ENCODE measurements around the gene SEMA4F. TPM values are rescaled to one million over a fixed set of nuclear protein-coding genes. Genes with fewer than 3 reads are reported as not detected.

SEMA4F gene
- total RNA-seq, 1 donor from 2014 or later = 12.5 TPM

- no peaks in the 10 kb centered on the region for H3K79me2 ChIP-seq (ENCODE audit: insufficient read depth, low read length)
- no peak overlapping the region for H3K9ac ChIP-seq (ENCODE audit: low read length)
- peaks cover 17% of the 10 kb centered on the region for H3K27me3 Mint-ChIP-seq (ENCODE audit: low read depth, unreplicated experiment)
- no peaks in the 10 kb centered on the region for H3K4me1 ChIP-seq (ENCODE audit: insufficient read depth, low read length)
- DNase-seq (ENCODE audit: low read depth) (no peak), FAIRE-seq (no peak)
- TF ChIP-seq EZH2 (IDR thresholded peaks at IDR 0.05; ENCODE audit: insufficient read depth, low read length) (no peak), CTCF (IDR thresholded peaks at IDR 0.05; ENCODE audit: insufficient read depth, low read depth, low read length) (no peak)
- no peak overlapping the region for H3K27ac Mint-ChIP-seq (ENCODE audit: unreplicated experiment)
- peaks cover 15% of the 10 kb centered on the region for H3K27me3 ChIP-seq (ENCODE audit: insufficient read depth, low read length)
- no peaks in the 10 kb centered on the region for H3K4me1 Mint-ChIP-seq (ENCODE audit: low read depth, unreplicated experiment)
- no peak overlapping the region for H3K27ac ChIP-seq (ENCODE audit: low read depth, low read length)
- H3K4me3 Mint-ChIP-seq (ENCODE audit: unreplicated experiment) = no peak overlapping the region
- H3K9me3 ChIP-seq (ENCODE audit: insufficient read depth, low read depth, low read length) = no peaks in the 10 kb centered on the region
- no peaks in the 10 kb centered on the region for H3K36me3 Mint-ChIP-seq (ENCODE audit: low read depth, unreplicated experiment)
- no peak overlapping the region for H2AFZ ChIP-seq (ENCODE audit: low read depth, low read length)
- H3K4me3 ChIP-seq (ENCODE audit: insufficient read depth, low read depth, low read length) = no peak overlapping the region
- H3K36me3 ChIP-seq (ENCODE audit: insufficient read depth, low read length) = no peaks in the 10 kb centered on the region
- H3K9me3 Mint-ChIP-seq (ENCODE audit: unreplicated experiment) = peaks cover 4% of the 10 kb centered on the region
- H4K20me1 ChIP-seq (ENCODE audit: insufficient read depth, low read length) = no peaks in the 10 kb centered on the region
- no peak overlapping the region for H3K4me2 ChIP-seq (ENCODE audit: low read length)
Measured at GRCh38 chr2:74645344-74645743, 8.7 kb upstream of the SEMA4F start.

- H4K20me1 ChIP-seq (ENCODE audit: insufficient read depth, low read length) = no peaks in the 10 kb centered on the region
- Mint-ChIP-seq H3K9me3 (ENCODE audit: unreplicated experiment) (peaks cover 4% of the 10 kb centered on the region), H3K36me3 (ENCODE audit: low read depth, unreplicated experiment) (no peaks in the 10 kb centered on the region), H3K4me3 (ENCODE audit: unreplicated experiment) (no peak overlapping the region), H3K27ac (ENCODE audit: unreplicated experiment) (no peak overlapping the region), H3K27me3 (ENCODE audit: low read depth, unreplicated experiment) (peaks cover 20% of the 10 kb centered on the region), H3K4me1 (ENCODE audit: low read depth, unreplicated experiment) (no peaks in the 10 kb centered on the region)
- no peak overlapping the region for H2AFZ ChIP-seq (ENCODE audit: low read depth, low read length)
- no peaks in the 10 kb centered on the region for H3K4me1 ChIP-seq (ENCODE audit: insufficient read depth, low read length)
- no peak overlapping the region for H3K9ac ChIP-seq (ENCODE audit: low read length)
- TF ChIP-seq EZH2 (IDR thresholded peaks at IDR 0.05; ENCODE audit: insufficient read depth, low read length) (no peak), CTCF (IDR thresholded peaks at IDR 0.05; ENCODE audit: insufficient read depth, low read depth, low read length) (no peak)
- H3K4me2 ChIP-seq (ENCODE audit: low read length) = no peak overlapping the region
- H3K36me3 ChIP-seq (ENCODE audit: insufficient read depth, low read length) = no peaks in the 10 kb centered on the region
- H3K4me3 ChIP-seq (ENCODE audit: insufficient read depth, low read depth, low read length) = no peak overlapping the region
- DNase-seq (ENCODE audit: low read depth) = no peak
- no peaks in the 10 kb centered on the region for H3K9me3 ChIP-seq (ENCODE audit: insufficient read depth, low read depth, low read length)
- no peak for FAIRE-seq
- H3K27ac ChIP-seq (ENCODE audit: low read depth, low read length) = no peak overlapping the region
- peaks cover 9% of the 10 kb centered on the region for H3K27me3 ChIP-seq (ENCODE audit: insufficient read depth, low read length)
- no peaks in the 10 kb centered on the region for H3K79me2 ChIP-seq (ENCODE audit: insufficient read depth, low read length)
Measured at GRCh38 chr2:74646201-74646600, 7.8 kb upstream of the SEMA4F start.

GRCh38 chr2:74646834-74647482, 7.1 kb upstream of the SEMA4F start:
- Histone ChIP-seq H3K4me2 (ENCODE audit: low read length) (no peak overlapping the region), H3K36me3 (ENCODE audit: insufficient read depth, low read length) (no peaks in the 10 kb centered on the region), H4K20me1 (ENCODE audit: insufficient read depth, low read length) (no peaks in the 10 kb centered on the region), H3K27ac (ENCODE audit: low read depth, low read length) (no peak overlapping the region), H3K79me2 (ENCODE audit: insufficient read depth, low read length) (no peaks in the 10 kb centered on the region), H3K4me1 (ENCODE audit: insufficient read depth, low read length) (no peaks in the 10 kb centered on the region), H3K4me3 (ENCODE audit: insufficient read depth, low read depth, low read length) (no peak overlapping the region), H3K9me3 (ENCODE audit: insufficient read depth, low read depth, low read length) (no peaks in the 10 kb centered on the region), H2AFZ (ENCODE audit: low read depth, low read length) (no peak overlapping the region), H3K27me3 (ENCODE audit: insufficient read depth, low read length) (peaks cover 7% of the 10 kb centered on the region), H3K9ac (ENCODE audit: low read length) (no peak overlapping the region)
- H3K27me3 Mint-ChIP-seq (ENCODE audit: low read depth, unreplicated experiment) = peaks cover 20% of the 10 kb centered on the region
- no peak overlapping the region for H3K27ac Mint-ChIP-seq (ENCODE audit: unreplicated experiment)
- H3K4me3 Mint-ChIP-seq (ENCODE audit: unreplicated experiment) = no peak overlapping the region
- FAIRE-seq (no peak), DNase-seq (ENCODE audit: low read depth) (no peak)
- H3K36me3 Mint-ChIP-seq (ENCODE audit: low read depth, unreplicated experiment) = no peaks in the 10 kb centered on the region
- H3K9me3 Mint-ChIP-seq (ENCODE audit: unreplicated experiment) = peaks cover 4% of the 10 kb centered on the region
- TF ChIP-seq EZH2 (IDR thresholded peaks at IDR 0.05; ENCODE audit: insufficient read depth, low read length) = no peak
- no peak for TF ChIP-seq CTCF (IDR thresholded peaks at IDR 0.05; ENCODE audit: insufficient read depth, low read depth, low read length)
- no peaks in the 10 kb centered on the region for H3K4me1 Mint-ChIP-seq (ENCODE audit: low read depth, unreplicated experiment)

All from astrocyte (in vitro differentiated cells and primary cell).